SK-N-SH (cell line): Measurements from ENCODE around the gene SERTM1. TPM values are rescaled to one million over a fixed set of nuclear protein-coding genes. Genes with fewer than 3 reads are reported as not detected.

Source experiments
- CTCF ChIA-PET: fragments of 300-600, 350-600 bp; formaldehyde crosslinking; extraction: SDS; loops from one replicate; lab custom pipeline; 2021; lab: Yijun Ruan, JAX
- POLR2A ChIA-PET: fragments of 350-600 bp; sonication (Branson Sonifier 250); formaldehyde crosslinking; extraction: SDS; loops from one replicate; lab custom pipeline; 2020; ENCODE audit warnings: antibody characterized with exemption, inconsistent platforms; lab: Yijun Ruan, JAX
- DNase-seq: peaks from one replicate; pipeline ENCODE4 v3.0.0; 2012
- H2AFZ ChIP-seq: fragments of 200-600 bp; sonication (generic); 2 replicates; pipeline ENCODE4 v1.8.1; 2016; ENCODE audit warnings: antibody characterized with exemption, mild to moderate bottlenecking, low read depth
- H3F3A ChIP-seq: fragments of 200-600 bp; sonication (generic); replicated peaks from 2 replicates; pipeline ENCODE3; 2016; ENCODE audit warnings: antibody characterized with exemption, mild to moderate bottlenecking; ENCODE audit not compliant: insufficient read depth
- H3K27ac ChIP-seq, 2 experiments: fragments of 200-500 bp in 1 of 2; fragments of 200-600 bp in 1 of 2; sonication (Bioruptor generic) in 1 of 2; sonication (generic), shearing (Covaris generic) in 1 of 2; 2 replicates each; pipeline versions ENCODE4 v1.5.1 to v1.6.1; 2014 to 2016; ENCODE audit warnings: low read depth in 2 of 2, inconsistent platforms in 1 of 2, low read length in 1 of 2, mild to moderate bottlenecking in 1 of 2, mixed read lengths in 1 of 2
- H3K27me3 ChIP-seq: fragments of 200-600 bp; sonication (generic), shearing (Covaris generic); 2 replicates; pipeline ENCODE4 v1.6.1; 2016; ENCODE audit warnings: mixed run types; ENCODE audit not compliant: insufficient read depth
- H3K36me3 ChIP-seq, 2 experiments: fragments of 200-500 bp in 1 of 2; fragments of 200-600 bp in 1 of 2; sonication (Bioruptor generic) in 1 of 2; sonication (generic) in 1 of 2; replicated peaks in 1 of 2; 2 replicates each; pipeline versions ENCODE3 to v1.5.1; 2014 to 2016; ENCODE audit warnings: low read length in 1 of 2, mild to moderate bottlenecking in 1 of 2; ENCODE audit not compliant: insufficient read depth in 2 of 2, control insufficient read depth in 1 of 2
- H3K4me1 ChIP-seq, 2 experiments: fragments of 200-500 bp in 1 of 2; fragments of 200-600 bp in 1 of 2; sonication (Bioruptor generic) in 1 of 2; sonication (generic), shearing (Covaris generic) in 1 of 2; 2 replicates each; pipeline versions ENCODE4 v1.5.1 to v1.6.1; 2014 to 2016; ENCODE audit warnings: low read depth in 1 of 2, low read length in 1 of 2, mixed run types in 1 of 2; ENCODE audit not compliant: insufficient read depth in 2 of 2, control insufficient read depth in 1 of 2
- H3K4me2 ChIP-seq: fragments of 200-600 bp; sonication (generic), shearing (Covaris generic); 2 replicates; pipeline ENCODE4 v1.6.1; 2017; ENCODE audit warnings: mixed run types
- H3K4me3 ChIP-seq, 2 experiments: fragments of 200-500 bp in 1 of 2; fragments of 200-600 bp in 1 of 2; sonication (Bioruptor generic) in 1 of 2; sonication (generic), shearing (Covaris generic) in 1 of 2; 2 replicates each; pipeline versions ENCODE4 v1.5.1 to v1.8.1; 2014 to 2016; ENCODE audit warnings: low read depth in 2 of 2, inconsistent platforms in 1 of 2, low read length in 1 of 2, mild to moderate bottlenecking in 1 of 2, mixed read lengths in 1 of 2, moderate library complexity in 1 of 2
- H3K79me2 ChIP-seq: fragments of 200-600 bp; sonication (generic); 2 replicates; pipeline ENCODE4 v1.8.1; 2017; ENCODE audit warnings: mild to moderate bottlenecking; ENCODE audit not compliant: insufficient read depth
- H3K9ac ChIP-seq: fragments of 200-600 bp; sonication (generic); 2 replicates; pipeline ENCODE4 v1.6.1; 2017; ENCODE audit warnings: mixed run types
- H3K9me2 ChIP-seq: fragments of 200-600 bp; sonication (generic); 2 replicates; pipeline ENCODE4 v1.6.1; 2017; ENCODE audit warnings: mixed run types
- H3K9me3 ChIP-seq: fragments of 200-600 bp; sonication (generic); 2 replicates; pipeline ENCODE4 v1.6.1; 2017; ENCODE audit warnings: mixed run types, mild to moderate bottlenecking, moderate library complexity
- H4K20me1 ChIP-seq: fragments of 200-600 bp; sonication (generic); 2 replicates; pipeline ENCODE4 v1.6.1; 2017; ENCODE audit warnings: mild to moderate bottlenecking, mixed run types; ENCODE audit not compliant: insufficient read depth
- CHD2 ChIP-seq: fragments of 150-350 bp; IDR thresholded peaks from 2 replicates; pipeline ENCODE4 v1.6.1; 2018; ENCODE audit warnings: low read length; ENCODE audit not compliant: partially characterized antibody
- ELF1 ChIP-seq: IDR thresholded peaks from 2 replicates; pipeline ENCODE4 v1.4.0; 2012
- EZH2phosphoT487 ChIP-seq: fragments of 200-600 bp; sonication (generic); IDR thresholded peaks from 2 replicates; pipeline ENCODE4 v1.6.1; 2017; ENCODE audit warnings: low read depth, mixed run types, mild to moderate bottlenecking, antibody characterized with exemption, moderate library complexity, borderline replicate concordance
- FOXM1 ChIP-seq: IDR thresholded peaks from 2 replicates; pipeline ENCODE4 v1.4.0; 2012; ENCODE audit warnings: low read depth, mild to moderate bottlenecking
- GABPA ChIP-seq: IDR thresholded peaks from 2 replicates; pipeline ENCODE4 v1.4.0; 2012; ENCODE audit warnings: low read depth, mild to moderate bottlenecking
- JUND ChIP-seq: IDR thresholded peaks from 2 replicates; pipeline ENCODE4 v1.4.0; 2012
- MEF2A ChIP-seq: IDR thresholded peaks from 2 replicates; pipeline ENCODE4 v1.4.0; 2012; ENCODE audit warnings: low read depth, borderline replicate concordance
- MXI1 ChIP-seq: IDR thresholded peaks from 2 replicates; pipeline ENCODE4 v1.6.1; 2012; ENCODE audit warnings: mild to moderate bottlenecking, low read depth, low read length, improper control_type of control experiment
- NFIC ChIP-seq: IDR thresholded peaks from 2 replicates; pipeline ENCODE4 v1.4.0; 2012; ENCODE audit warnings: borderline replicate concordance
- NRF1 ChIP-seq: IDR thresholded peaks from 2 replicates; pipeline ENCODE4 v1.6.1; 2012; ENCODE audit warnings: low read depth, mild to moderate bottlenecking, low read length
- PBX3 ChIP-seq: IDR thresholded peaks from 2 replicates; pipeline ENCODE4; 2012
- POLR2AphosphoS5 ChIP-seq: IDR thresholded peaks from 2 replicates; pipeline ENCODE4 v1.6.1; 2012; ENCODE audit warnings: low read depth, low read length
- RCOR1 ChIP-seq: fragments of 150-350 bp; IDR thresholded peaks from 2 replicates; pipeline ENCODE4 v1.6.1; 2017; ENCODE audit warnings: antibody characterized with exemption, low read length
- REST ChIP-seq: IDR thresholded peaks from 2 replicates; pipeline ENCODE4 v1.6.1; 2012; ENCODE audit warnings: mild to moderate bottlenecking, low read depth, low read length, moderate library complexity
- TCF12 ChIP-seq: IDR thresholded peaks from 2 replicates; pipeline ENCODE4 v1.4.0; 2012
- TEAD4 ChIP-seq: IDR thresholded peaks from 2 replicates; pipeline ENCODE4 v1.4.0; 2012; ENCODE audit warnings: mild to moderate bottlenecking, borderline replicate concordance; ENCODE audit not compliant: insufficient read depth
- USF1 ChIP-seq: IDR thresholded peaks from 2 replicates; pipeline ENCODE4 v1.4.0; 2012; ENCODE audit warnings: low read depth, borderline replicate concordance
- YY1 ChIP-seq: IDR thresholded peaks from 2 replicates; pipeline ENCODE4 v1.4.0; 2012; ENCODE audit warnings: low read depth, mild to moderate bottlenecking
- ZBTB33 ChIP-seq: IDR thresholded peaks from 2 replicates; pipeline ENCODE4 v1.4.0; 2012; ENCODE audit warnings: low read depth, borderline replicate concordance
- WGBS: methylation state at CpG from one replicate; pipeline ENCODE4 v1.1.6; 2017; ENCODE audit warnings: low lambda C conversion rate; 5-methylcytosine and 5-hydroxymethylcytosine counted together
- polyA plus RNA-seq, 3 experiments: library from polyadenylated mRNA; depleted of rRNA; stranded (reverse); fragments of >200 nt; gene quantifications; 2 replicates each; pipeline ENCODE4 v1.2.3, GENCODE V29; 2012

Gene SERTM1
- polyA plus RNA-seq, 1 of the 3 experiments (the other 2 are of a cell fraction) = 0.05 TPM

- no peak overlapping the region for H3K4me2 ChIP-seq
- POLR2A ChIA-PET = no interaction called here
- H3K4me1 ChIP-seq = no peaks in the 10 kb centered on the region
- TF ChIP-seq POLR2AphosphoS5 (no peak), MXI1 (no peak), NRF1 (no peak), REST (no peak), USF1 (no peak), NFIC (no peak), TEAD4 (no peak), TCF12 (no peak), JUND (no peak), GABPA (no peak), YY1 (no peak), ELF1 (no peak), MEF2A (no peak), ZBTB33 (no peak), CHD2 (no peak), PBX3 (no peak), FOXM1 (no peak), RCOR1 (no peak), EZH2phosphoT487 (no peak)
- DNase-seq = no peak
- no peaks in the 10 kb centered on the region for H3K9me2 ChIP-seq
- CTCF ChIA-PET = interaction anchor here (1.1 kb wide), 1 partner anchor 207 kb away, joined by 3 read pairs; no protein-coding TSS in a partner anchor
- H2AFZ ChIP-seq = no peak overlapping the region
- no peak overlapping the region for H3K27ac ChIP-seq
- 23% methylated on average over 5 of the region's 5 CpGs for WGBS
- no peaks in the 10 kb centered on the region for H3K9me3 ChIP-seq
- no peaks in the 10 kb centered on the region for H4K20me1 ChIP-seq
- no peaks in the 10 kb centered on the region for H3K79me2 ChIP-seq
- H3K27me3 ChIP-seq = no peaks in the 10 kb centered on the region; the same call in 1 of the 2 replicates
- no peak overlapping the region for H3K4me3 ChIP-seq
- no peak overlapping the region for H3K9ac ChIP-seq
- H3K36me3 ChIP-seq = no peaks in the 10 kb centered on the region
- H3F3A ChIP-seq = no peaks in the 10 kb centered on the region
These were observed 45.3 kb upstream of the SERTM1 start for GRCh38 chr13:36628377-36629056.
